Epidermal melanocyte (primary cell): ENCODE measurements around the gene SUGP1.
"Not testable (repeated sequence)": the region's sequence is repeated elsewhere in the genome, so short reads cannot be mapped to it uniquely, and the experiment has no call there.

ENCODE experiments used
- DNase-seq: peaks from one replicate; pipeline ENCODE4 v3.0.0; 2011; ENCODE audit warnings: low spot score; ENCODE audit not compliant: insufficient read length

SUGP1 gene, protein sequence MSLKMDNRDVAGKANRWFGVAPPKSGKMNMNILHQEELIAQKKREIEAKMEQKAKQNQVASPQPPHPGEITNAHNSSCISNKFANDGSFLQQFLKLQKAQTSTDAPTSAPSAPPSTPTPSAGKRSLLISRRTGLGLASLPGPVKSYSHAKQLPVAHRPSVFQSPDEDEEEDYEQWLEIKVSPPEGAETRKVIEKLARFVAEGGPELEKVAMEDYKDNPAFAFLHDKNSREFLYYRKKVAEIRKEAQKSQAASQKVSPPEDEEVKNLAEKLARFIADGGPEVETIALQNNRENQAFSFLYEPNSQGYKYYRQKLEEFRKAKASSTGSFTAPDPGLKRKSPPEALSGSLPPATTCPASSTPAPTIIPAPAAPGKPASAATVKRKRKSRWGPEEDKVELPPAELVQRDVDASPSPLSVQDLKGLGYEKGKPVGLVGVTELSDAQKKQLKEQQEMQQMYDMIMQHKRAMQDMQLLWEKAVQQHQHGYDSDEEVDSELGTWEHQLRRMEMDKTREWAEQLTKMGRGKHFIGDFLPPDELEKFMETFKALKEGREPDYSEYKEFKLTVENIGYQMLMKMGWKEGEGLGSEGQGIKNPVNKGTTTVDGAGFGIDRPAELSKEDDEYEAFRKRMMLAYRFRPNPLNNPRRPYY

DNA sequence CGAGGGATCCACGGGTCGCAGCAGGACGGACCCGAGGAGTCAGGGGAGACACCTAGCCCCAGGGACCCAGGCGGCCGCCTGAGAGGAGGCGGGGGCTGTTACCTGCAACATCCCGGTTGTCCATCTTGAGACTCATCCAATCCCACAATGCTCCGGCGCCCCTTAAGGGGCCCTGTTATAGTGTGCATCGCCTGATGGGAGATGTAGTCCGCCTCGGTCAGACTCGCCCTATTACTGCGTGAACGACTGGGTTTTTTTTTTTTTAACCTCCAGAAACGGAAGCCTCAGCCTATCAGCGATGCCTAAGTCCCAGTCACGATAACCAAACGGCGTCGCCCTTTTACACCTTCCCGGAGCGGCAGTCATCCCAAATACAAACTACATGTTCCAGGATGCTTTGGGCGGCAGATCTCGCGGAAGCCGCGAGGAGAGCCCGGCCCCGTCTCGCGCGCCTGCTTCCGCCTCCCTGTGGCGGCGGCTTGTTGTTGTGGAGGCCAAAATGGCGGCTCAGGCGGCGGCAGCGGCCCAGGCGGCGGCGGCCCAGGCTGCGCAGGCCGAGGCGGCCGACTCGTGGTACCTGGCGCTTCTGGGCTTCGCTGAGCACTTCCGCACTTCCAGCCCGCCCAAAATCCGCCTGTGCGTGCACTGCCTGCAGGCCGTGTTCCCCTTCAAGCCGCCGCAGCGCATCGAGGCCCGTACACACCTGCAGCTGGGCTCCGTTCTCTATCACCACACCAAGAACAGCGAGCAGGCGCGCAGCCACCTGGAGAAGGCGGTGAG lies at the start of gene SUGP1, which contains the start of gene MAU2:
SUGP1 (minus strand) TSS at position 149 of the 780 bp plus-strand sequence; CDS start at position 136, 13 bp downstream.
MAU2 (plus strand) TSS at position 469 of the 780 bp plus-strand sequence; CDS start at position 500, 31 bp downstream.
- peak; percentile 90 for DNase-seq

DNA sequence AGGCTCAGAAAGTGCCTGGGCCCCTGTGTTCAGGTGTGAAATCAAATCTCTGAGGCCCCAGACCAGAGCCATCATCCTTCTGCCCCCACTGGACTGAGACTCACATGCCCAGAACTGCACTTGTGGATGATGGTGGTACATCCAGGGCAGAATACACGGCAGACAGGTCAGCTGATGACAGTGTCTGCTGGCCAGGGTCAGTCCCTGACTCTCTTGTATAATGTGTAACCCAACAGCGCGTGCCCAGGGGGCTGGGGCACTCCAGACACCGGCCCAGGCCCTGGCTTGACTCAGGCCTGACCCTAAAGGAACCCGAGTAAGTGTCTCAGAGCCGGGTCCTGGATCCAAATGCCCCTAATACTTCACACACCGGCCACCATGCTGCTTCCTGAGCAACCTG lies 47.8 kb upstream of the SUGP1 start:
- DNase-seq = no peak

DNA sequence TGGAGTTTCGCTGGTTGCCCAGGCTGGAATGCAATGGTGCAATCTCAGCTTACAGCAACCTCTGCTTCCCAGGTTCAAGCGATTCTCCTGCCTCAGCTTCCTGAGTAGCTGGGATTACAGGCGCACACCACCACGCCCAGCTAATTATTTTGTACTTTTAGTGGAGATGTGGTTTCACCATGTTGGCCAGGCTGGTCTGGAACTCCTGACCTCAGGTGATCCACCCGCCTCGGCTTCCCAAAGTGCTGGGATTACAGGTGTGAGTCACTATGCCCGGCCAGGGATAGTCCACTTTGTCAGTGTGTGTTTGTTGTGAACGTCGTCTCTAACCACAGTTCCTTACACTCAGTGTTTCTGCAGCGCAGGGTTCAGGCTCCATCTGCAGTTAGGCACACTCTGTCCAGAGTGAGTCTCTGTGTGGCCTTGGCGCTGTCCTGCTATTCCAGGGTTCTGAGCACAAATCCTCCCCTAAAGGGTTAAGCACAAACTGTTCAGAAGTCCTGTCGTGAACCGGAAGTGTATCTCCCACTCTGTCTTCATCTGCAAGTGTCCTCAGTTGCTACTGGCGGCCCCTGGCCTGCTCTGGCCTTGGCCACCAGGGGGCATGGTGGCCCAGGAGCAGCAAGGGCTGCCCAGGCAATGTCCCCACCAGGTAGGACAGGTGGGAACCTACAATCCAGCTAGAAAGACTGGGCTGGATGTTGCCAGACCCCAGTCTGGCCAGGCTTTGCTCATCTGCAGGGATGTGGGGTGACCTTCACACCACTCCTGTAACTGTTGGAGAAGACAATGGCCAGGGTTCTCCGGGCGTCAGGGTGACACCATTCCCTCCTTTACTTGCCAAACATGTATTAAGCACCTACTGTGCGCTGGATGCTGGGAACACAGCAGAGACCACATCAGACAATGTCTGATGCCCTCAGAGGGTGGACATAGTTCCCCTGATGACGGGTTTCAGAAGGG lies 46.4 kb upstream of the SUGP1 start:
- DNase-seq = peak; percentile 37

DNA sequence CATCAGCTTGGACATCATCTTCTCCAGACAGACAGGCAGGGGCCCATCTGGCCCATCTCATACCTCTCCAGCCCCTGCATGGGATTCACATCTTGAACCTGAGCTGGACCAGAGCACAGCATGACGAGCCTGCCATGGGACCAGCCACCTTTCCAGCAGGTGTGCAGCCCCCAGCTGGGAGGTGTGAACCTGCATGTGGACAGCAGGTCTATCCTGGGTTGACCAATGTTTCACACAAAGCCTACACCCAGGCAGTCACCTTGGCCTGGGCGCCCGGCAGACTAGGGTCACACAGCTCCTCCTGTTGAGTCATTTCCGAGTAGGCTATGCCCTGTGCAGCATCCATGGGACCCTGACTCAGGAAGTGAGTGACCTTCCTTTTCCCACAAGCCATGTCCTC lies 41.8 kb upstream of the SUGP1 start:
- DNase-seq = no peak

DNA sequence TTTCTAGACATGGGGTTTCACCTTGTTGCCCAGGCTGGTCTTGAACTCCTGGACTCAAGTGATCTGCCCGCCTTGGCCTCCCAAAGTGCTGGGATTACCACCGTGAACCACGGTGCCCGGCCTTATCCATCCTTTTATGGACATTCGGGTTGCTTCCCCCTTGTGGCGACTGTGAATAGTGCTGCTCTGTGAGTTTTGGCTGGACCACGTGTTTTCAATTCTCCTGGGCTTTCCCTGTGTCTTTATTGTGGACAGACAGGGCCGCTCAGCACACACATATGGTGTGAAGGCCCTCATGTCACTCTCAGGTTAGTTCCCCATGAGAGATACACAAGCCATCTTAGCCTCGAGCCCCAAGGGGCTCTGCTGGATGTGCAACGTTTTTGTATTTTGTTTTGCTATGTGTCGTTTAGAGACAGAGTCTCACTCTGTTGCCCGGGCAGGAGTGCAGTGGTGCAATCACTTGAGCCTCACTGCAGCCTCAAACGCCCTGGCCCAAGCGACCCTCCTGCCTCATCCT lies 40.8 kb upstream of the SUGP1 start:
- peak; percentile 88 for DNase-seq

DNA sequence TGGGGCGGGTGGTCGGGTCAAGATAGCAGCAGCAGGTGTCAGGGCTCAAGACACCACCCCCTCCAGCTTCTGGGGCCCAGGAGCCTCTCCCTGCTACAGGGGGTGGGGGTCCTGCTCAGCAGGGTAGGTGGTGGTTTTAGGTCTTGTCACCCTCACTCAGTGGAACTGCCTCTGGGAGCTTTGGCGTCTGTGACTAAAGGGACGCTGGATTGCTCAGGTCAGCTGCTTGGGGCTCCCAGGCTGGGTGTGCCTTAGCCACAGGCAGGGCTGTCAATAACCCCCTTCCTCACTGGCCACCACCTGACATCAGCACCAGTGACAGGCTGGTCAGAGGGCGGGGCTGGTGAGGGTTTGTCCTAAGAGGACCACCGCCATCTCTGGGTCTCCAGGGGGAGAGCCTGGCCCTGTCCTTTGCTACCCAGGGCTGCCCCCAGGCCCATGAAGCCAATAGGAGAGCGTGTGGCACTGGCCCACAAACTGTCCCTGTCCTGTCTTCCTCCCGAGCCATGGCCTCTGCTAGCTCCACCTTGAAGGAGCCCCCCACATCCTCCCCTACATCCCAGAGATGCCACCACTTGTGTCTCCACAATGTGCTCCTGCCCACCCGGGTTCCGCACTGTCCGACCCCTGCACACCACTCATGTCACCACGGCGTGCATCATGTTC lies 36.7 kb upstream of the SUGP1 start:
- no peak for DNase-seq

DNA sequence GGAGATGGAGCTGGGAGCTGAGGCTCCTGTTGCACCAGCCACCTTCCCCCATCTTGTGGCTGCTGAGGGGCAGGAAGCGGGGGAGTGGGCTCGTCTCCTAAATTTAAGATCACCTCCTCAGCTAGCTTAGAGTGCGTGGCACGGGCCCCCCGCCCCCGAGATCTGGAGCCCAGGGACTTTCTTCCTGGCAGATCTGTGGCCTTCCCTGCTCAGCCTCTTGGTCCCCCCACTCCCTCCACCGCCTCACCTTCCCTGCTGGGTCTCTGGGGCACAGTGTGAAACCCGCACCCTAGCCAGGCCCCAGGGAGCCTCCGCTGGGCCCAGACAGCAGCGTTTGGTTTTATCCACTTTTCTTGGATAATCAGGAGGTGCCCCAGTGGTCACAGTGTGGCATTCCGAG lies 36.2 kb upstream of the SUGP1 start:
- no peak for DNase-seq

DNA sequence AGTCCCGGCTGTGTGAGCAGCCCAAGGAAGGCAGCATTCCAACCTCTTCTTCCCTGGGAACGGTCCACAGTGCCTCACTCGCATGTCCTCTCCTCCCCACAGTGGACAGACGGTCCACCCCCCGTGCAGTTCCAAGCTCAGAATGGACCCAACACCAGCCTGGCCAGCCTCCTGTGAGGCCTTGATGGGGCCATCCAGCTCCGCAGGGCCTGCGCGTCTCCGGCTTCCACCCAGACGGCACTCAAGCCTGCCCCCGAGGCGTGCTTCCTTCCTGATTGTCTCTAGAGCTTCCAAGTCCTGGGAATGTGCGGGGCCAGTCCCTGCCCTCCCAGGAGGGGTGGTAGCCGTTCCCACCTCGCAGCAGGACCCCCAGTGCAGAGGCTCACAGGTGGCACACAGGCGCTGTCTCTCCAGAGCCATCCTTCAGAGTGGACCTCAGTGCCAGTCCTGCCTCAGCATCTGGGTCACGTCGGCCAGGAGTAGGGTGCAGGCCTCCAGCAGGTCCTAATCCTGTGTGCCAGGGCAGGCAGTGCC lies 35.4 kb upstream of the SUGP1 start:
- no peak for DNase-seq

DNA sequence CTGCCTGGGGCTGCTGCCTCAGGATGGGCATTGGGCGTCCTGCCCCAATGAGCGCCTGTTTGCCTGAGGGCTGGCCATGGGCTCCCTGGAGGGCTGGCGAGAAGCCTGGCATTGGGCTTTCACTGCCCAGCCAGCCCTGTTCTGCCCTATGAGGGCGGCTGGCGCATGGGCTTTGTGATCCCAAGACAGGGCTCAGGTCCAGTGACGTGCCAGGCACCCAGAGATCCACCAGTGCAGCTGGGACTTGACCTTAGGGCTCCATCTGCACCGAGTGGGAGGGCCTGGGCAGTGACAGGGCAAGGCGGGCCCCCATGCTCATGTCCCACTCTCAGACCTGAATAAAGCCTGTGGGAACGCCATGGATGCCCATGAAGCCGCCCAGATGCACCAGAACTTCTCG lies 34.6 kb upstream of the SUGP1 start:
- no peak for DNase-seq

DNA sequence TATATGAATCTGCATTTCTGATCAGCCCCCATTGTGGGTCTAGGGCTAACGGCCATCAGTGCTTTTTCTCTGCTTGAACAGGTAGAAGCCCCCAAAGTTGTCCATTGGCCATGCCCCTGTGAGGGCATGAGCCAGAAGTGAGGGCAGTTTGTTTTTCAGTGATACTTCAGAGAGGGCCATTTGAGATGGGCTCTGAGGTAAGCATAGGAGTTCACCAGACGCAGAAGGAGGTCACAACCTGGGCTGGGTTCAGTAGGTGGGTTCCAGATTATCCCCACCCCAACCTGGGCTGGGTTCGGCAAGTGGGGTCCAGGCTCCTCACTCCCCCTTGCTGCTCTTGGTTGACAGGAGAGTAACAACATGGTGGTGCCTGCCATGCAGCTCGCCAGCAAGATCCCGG lies 33.7 kb upstream of the SUGP1 start:
- DNase-seq = no peak

DNA sequence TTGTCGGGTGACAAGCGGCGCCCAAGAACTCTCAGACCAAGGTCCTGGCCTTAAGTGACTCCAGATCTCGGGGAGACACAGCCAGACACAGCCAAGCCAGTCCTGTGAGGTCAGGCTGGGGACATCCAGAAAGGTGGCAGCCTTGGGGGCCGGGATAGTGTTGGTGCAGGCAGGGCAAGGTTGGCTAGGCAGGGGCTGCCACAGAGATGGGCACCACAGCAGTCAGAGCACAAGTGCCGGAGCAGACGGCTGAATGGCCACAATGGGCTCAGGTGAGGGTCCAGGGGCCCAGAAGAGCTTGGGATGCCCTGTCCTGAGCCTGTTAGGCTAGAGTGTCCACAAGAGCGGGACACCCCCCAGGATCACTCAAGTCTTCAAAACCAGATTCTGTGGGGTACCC lies 32.5 kb upstream of the SUGP1 start:
- no peak for DNase-seq

DNA sequence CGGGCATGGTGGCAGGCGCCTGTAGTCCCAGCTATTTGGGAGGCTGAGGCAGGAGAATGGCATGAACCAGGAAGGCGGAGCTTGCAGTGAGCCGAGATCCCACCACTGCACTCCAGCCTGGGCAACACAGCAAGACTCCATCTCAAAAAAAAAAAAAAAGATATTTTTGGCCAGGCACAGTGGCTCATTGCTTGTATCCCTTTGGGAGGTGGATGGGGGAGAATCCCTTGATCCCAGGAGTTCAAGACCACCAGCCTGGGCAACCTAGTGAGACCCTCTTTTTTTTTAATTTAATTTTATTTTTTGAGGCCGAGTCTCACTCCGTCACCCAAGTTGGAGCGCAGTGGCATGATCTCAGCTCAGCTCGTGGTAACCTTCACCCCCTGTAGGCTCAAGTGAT lies 30.4 kb upstream of the SUGP1 start:
- not testable (repeated sequence) for DNase-seq

DNA sequence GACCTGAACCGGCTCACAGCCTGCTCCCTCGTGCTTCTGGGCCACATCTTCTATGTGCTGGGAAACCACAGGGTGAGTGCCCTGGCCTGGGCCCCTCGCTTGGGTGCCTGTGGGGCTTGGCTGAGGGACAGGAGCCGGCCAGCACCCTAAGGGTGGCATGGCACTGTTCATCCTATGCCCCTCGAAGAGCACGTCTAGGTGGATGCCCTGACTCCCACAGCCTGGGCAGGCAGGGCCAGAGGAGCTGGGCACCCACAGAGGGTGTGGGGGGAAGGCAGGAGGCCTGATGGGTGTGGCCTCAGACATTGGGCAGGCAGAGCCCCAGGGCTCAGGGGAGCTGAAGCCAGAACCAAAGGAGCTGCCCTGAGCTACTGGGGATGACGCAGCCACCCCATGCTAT lies 29.1 kb upstream of the SUGP1 start:
- DNase-seq = no peak

DNA sequence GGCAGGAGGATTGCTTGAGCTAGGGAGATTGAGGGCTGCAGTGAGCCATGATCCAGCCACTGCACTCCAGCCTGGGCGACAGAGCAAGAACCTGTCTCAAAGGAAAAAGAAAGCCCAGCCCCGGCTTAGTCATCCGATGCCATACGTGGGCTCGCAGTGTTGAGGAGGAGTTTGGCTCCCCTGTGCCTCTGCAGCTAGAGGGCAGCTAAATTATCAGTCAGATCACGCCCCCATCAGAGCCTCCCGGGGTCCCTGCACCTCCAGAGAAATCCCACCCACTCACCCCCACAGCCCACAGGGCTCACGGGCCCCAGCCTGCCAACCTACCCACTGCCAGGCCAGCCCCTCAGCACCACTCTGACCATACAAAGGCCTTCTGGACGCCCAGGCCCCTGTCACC lies 28.0 kb upstream of the SUGP1 start:
- DNase-seq = no peak

DNA sequence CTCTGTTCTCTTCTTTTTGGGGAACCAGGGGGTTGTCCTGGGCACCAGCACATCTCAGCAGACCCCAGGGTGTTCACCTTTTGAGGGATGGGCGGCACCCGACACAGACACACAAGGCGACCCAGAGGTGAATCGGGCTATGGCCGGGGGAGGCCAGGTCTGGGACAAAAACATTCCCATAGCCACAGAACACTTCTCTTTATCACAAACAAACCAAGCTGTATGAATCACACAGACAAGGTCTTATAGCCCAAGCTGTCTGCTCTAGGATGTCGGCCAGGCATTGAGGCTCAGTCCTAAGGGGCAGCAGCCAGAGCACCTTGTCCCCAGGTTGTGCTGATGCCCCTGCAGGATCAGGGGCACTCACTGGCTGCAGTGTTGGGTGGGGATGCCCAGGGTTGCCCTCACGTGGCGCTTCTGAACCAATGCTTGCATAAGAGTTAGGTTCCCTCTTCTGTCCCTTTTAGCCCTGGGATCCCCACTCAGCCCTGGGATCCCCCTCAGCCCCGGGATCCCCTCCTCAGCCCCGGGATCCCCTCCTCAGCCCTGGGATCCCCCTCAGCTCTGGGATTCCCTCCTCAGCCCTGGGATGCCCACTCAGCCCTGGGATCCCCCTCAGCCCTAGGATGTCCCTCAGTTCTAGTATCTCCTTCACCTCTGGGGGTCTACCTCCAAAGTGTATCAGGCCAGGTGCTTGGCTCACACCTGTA lies 27.2 kb upstream of the SUGP1 start:
- no peak for DNase-seq

DNA sequence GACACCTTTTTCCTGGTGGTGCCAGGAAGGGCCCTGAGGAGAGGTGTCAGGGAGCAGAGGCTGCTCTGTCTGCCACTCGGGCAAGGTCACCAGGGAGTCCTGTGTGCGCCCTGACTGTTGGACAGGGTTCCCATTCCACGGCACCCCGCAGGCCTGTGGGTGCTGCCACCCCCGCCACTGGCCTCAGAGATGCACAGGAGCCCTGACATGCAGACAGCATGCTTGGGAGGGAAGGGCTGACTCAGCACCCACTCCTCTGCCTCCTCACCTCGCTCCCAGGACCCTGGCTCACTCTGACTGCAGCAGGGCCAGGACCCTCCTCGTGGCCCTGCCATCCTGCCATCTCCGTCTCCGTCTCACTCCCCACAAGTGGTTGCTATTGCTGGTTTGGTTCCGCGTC lies 25.7 kb upstream of the SUGP1 start:
- no peak for DNase-seq

DNA sequence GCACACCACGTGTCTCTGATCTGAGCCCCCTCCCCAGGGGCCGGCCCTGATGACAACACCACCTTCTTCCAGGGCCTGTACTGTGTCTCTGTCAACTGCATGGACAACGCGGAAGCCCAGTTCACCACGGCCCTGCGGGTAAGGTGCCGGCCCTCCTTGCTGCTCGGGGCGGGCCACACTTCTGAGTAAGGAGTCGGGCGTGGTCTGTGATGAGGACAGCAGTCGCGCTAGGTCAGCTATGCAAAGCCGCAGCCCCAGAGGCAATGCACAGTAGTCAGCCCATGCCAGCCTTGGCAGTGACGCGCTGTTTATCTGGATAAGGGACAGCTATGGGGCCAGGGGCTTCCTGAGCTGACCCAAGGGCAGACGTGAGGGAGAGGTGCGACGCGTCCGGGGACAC lies 24.9 kb upstream of the SUGP1 start:
- DNase-seq = no peak

DNA sequence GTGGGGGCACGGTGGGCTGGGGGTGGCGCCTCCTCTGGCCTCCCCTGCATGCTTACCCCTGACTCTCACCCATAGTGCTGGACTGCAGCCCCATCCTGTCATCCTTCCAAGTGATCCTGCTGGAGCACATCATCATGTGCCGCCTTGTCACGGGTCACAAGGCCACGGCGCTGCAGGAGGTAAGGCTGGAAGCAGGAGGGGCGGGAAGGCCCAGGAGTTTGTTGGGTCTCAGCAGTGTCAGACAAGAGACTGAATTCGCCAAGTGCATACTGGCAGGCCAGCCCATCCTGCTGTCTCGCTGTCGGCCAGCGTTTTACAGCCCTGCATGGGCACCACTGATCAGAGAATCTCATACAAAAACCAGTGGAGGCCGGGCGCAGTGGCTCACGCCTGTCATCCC lies 23.5 kb upstream of the SUGP1 start:
- no peak for DNase-seq

DNA sequence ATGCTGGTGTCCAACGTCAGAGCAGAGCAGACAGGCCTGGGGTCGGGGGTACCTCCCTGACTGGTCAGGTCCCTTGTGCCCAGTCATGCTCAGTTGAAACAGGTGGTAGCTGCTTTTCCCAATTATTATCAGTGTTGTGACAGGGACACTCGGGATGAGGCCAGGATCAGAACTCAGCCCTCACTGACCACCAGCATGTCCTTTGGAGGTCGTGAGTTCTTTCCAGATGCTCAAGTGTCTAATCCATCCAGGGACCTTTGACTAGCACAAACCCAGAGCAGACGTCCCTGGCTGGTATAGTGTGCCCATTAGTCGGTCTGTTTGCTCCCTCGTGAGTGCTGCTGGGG lies 22.7 kb upstream of the SUGP1 start:
- DNase-seq = no peak
